IPS DF 4.7 (cell line): ENCODE results near the gene POLR3E.
"Not testable (repeated sequence)": the region's sequence is repeated elsewhere in the genome, so short reads cannot be mapped to it uniquely, and the experiment has no call there.

Experiments used
- DNase-seq: peaks from one replicate; pipeline ENCODE4 v3.0.0-alpha.2; 2013; ENCODE audit warnings: low spot score; ENCODE audit errors: extremely low read depth

POLR3E gene

GRCh38 chr16:22330326-22330725 lies 33.1 kb downstream of the POLR3E start:
- DNase-seq: no peak

DNA sequence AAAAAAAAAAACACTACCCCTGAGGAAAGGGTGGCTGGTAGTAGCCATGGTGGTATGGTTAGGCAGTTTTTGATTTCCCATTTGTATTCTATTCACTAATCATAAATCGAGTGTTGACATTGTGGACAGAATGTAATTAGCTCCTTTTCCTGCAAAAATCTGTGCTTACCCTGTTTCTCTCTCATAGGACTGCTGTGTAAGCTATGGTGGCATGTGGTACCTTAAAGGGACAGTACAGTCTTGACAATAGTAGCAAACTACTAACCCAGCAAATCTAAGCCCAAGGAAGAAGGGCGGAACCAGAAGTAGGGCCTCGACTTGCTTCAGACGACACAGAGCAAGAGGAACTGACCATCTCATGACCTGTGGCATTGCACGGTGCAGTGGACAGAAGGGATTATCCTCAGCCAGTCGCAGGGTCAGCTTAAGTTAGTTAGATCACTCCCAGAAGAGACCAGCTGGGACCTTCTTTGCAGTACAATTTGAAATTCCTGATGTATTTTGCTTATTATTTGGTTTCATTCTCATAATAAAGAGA lies 36.3 kb downstream of the POLR3E start:
- no peak for DNase-seq

DNA sequence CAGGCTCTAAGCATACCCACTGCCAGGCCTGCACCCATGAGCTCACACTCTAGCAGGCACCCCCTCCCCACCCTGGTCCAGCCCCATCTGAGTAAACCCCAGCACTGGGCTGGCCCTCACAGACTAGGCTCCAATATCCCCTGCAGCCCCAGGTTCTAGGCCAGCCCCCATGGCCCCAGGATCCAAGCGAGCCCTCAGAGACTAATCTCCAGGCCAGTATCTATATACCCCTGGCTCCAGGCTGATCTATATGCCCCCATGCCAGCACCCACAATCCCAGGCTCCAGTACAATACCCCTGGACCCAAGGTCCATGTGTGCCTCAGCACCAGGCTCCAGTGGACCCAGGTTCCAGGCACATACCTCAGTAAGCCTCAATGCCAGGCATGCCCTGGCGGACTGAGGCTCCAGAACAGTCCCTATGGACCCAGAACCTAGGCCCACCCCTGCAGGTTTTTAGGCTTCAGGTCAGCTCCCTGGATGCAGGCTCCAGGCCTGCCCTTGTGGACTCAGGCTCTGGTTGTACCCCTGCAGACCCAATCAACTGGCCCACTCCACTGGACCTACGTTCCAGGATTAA lies 38.5 kb downstream of the POLR3E start:
- no peak for DNase-seq

DNA sequence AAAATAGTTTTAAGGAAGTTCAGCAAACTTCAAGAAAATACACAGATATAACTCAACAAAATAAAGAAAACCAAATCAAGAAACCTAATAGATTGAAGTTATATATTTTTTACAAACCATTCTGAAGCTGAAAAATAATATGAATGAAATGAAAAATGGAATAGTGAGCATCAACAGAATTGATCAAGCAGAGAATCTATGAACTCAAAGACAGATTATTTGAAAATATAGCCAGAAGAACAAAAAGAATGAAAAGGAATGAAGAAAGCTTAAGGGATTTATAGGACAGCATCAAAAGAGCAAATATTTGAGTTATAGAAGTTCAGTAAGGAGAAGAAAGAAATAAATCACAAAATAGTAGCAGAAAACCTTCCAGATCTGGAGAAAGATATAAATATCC lies 39.4 kb downstream of the POLR3E start:
- no peak for DNase-seq

DNA sequence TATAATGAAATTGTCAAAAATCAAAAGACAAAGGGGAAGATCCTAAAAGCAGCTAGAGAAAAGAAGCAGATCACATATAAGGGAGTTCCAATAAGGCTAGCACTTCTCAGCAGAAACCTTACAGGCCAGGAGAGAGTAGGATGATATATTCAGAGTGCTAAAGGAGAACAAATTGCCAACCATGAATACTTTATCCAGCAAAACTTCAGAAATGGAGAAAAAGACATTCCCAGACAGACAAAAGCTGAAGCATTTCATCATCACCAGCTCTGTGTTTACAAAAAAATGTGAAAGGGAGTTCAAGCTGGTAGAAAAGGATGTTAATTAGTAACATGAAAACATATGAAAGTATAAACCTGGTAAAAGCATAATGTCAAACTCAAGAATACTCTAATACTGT lies 39.8 kb downstream of the POLR3E start:
- no peak for DNase-seq

DNA sequence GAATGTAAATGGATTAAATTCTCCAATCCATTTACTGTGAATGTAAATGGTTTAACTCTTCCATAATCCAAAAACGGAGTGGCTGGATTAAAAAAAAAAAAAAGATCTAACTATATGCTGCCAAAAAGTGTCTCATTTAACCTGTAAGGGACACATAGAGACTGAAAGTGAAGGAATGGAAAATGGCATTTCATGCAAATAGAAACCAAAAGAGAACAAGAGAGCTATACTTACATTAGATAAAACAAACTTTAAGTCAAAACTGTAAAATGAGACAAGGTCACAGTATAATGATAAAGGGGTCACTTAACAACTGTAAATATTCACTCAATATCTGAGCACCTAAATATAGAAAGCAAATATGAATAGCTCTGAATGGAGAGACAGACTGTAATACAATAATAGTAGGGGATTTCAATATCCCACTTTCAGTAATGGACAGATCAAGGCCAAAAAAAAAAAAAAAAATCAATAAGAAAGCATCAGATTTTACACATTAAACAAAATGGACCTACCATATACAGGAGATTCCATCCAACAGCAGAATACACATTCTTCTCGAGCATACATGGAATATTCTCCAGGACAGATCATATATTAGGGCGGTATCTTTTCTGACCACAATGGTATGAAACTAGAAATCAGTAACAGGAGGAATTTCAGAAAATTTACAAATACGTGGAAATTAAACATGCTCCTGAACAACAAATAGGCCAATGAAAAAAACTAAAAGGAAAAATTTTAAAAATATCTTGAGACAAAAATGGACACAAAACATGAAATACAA lies 40.8 kb downstream of the POLR3E start:
- no peak for DNase-seq

GRCh38 chr16:22340945-22341344 lies 43.7 kb downstream of the POLR3E start:
- DNase-seq: no peak

DNA sequence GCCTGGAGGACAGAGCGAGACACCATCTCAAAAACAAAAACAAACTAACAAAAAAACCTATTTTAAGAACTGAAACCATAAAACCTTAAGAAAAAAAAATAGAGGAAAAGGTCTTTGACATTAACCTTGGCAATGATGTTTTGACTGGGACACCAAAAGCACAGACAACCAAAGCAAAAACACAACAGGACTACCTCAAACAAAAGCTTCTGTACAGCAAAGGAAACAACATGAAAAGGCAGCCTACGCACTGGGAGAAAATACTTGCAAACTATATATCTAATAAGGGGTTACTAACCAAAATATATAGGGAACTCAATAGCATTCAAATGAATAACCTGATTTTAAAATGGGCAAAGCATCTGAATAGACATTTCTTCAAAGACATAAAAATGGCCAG lies 44.9 kb downstream of the POLR3E start:
- no peak for DNase-seq

DNA sequence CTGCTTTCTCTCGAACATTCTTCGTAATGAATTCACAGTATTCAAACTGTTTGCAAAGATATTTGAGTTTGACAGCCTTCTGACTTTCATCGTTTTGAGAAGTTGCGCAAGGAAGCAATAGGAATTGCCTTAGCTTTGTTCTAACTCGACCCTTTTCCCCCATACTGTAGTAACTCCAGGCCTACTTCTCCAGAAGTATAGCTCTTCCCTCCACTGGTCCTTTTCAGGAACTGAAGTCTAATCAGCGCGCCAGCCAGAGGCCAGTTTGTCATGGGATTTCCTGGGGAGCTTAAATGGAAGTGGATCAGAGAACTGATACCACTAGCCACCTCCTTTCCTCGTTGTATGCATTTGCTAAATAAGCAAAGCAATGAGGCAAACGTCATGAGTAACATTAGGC lies 49.3 kb downstream of the POLR3E start:
- no peak for DNase-seq

- DNase-seq: no peak
These were observed 50.1 kb downstream of the POLR3E start for GRCh38 chr16:22347100-22347820.

- no peak for DNase-seq
These were observed 51.1 kb downstream of the POLR3E start for GRCh38 chr16:22348291-22348690.

GRCh38 chr16:22351017-22351416 lies 53.8 kb downstream of the POLR3E start:
- DNase-seq: not testable (repeated sequence)

DNA sequence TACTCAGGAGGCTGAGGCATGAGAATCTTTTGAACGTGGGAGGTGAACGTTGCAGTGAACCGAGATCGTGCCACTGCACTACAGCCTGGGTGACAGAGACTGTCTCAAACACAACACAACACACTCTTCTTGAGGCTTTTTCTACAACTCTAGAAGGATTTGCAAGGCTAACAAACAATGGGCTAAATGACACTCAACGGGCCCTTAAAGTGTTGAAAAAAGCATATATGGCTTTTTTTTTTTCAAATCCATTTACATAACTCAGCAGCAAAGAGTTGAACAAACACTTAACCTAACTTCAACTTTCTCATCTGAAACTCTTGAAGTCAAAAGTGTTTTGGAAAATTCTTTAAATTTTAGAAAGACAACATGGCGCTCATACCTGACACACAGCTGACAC lies 54.9 kb downstream of the POLR3E start:
- no peak for DNase-seq

- DNase-seq: no peak
These were observed 55.5 kb downstream of the POLR3E start for GRCh38 chr16:22352723-22353122.

DNA sequence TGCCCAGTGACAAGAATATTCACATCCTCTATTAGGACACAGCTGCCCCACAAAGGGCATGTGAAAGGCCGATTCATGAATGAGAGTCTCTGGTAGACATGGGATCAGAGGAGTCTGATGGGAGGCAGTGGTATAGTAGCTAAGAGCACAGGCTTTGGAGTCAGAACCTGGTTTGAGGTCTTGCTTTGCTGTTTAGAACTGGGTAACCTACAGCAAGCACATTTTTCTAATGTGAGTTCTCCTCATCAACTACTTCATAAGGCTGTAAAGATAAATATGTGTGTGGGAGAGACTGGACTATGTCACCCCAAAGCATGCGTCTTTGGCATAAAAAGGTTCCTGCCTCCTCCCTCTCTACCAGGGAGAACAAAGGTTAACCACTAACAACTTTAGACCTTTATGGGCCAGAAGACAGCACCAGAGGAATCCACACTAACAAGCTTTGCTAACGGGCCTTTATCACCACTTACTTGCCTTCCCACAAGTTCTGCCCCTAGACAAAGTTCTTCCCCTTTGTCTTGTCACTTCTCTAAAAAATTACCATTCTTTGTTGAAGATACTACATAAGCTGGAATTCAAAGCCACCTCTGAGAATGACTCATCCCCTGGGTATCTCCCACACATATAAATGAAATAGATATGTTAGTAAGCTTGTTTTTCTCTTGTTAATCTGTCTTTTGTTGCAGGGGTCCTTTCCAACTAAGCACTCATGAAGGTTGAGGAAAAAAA lies 56.1 kb downstream of the POLR3E start:
- no peak for DNase-seq

DNA sequence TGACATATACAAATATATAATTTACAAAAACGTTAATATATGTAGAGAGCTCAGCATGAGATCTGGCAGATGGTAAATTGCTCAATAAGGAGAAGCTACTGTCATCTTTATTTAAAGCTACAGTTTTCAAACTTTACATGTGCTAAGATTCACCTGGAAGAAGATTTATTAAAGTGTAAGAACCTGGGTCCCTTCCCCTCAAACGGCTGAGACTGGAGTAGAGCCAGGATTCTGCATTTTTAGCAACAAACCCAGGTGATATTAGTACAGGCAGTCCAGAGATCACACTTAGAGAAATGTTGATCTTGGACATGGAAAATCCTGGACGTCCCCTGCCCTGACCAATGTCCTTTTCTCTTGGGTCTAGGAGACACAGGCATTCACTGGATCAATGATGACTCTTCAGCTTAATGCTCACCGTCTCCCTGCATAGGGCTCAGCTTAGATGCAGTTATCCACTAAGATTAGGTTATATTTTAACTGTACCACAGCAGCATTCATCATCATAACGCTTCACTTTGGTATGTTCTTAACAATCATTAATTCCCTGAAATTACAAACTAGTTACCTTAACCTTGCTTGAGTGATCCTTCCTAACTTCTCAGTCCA lies 56.8 kb downstream of the POLR3E start:
- no peak for DNase-seq

DNA sequence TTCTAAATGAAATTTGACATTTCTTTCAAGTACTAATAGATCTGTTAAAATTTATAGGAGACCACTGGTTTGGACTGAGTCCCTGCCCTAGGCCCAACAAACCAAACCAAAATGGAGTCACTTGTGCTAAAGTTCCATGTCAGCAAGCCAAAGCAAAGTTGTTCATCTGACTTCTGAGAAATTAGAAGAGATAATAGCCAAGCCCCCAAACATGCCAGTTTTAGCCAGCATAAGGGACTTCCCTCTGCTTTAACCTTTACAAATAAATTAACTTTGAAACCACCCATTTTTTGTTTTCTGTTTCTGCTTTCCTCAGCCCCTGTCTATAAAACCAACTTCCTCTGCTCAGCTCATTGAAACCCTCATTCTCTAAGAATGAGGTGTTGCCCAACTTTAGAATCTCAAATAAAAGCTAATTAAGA lies 58.3 kb downstream of the POLR3E start:
- no peak for DNase-seq

GRCh38 chr16:22356930-22357634 lies 59.9 kb downstream of the POLR3E start:
- no peak for DNase-seq

GRCh38 chr16:22357635-22357971 lies 60.4 kb downstream of the POLR3E start:
- no peak for DNase-seq

DNA sequence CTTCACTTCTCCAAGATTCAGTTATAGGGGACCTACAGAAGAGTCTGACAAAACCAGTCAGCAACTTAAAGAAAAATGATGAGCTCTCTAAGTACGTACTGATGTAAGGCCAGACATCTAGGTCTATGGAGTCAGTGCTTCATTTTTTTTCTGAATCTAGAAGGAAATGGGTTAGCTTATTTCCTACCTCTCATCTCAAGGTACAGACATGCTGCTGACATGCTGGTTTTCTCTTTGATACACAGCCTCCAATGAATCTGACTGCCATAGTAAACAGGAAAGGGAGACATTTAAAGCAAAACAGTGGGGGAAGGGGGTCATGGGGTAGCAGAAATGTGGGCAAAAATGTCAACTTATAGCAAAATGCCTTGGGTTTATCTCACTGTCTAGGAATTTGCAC lies 60.8 kb downstream of the POLR3E start:
- DNase-seq: no peak

- DNase-seq: no peak
These were observed 62.5 kb downstream of the POLR3E start for GRCh38 chr16:22359679-22360078.
